ENCODE results near the gene PCDHGA8.

The PCDHGA8 gene

GRCh38 chr5:141434006-141434405, 41.6 kb downstream of the PCDHGA8 start:
- DNase-seq: peak; percentile 59

GRCh38 chr5:141437221-141437620, 44.8 kb downstream of the PCDHGA8 start:
- peak; percentile 77 for DNase-seq

- peak; percentile 71 for DNase-seq
Observed at GRCh38 chr5:141439411-141440141, 47.1 kb downstream of the PCDHGA8 start.

- DNase-seq: peak; percentile 28
Observed at GRCh38 chr5:141440341-141440740, 47.9 kb downstream of the PCDHGA8 start.

GRCh38 chr5:141441571-141442170, 49.2 kb downstream of the PCDHGA8 start:
- DNase-seq: no peak

Data from fibroblast of skin of back (primary cell).